ENCODE data around the gene PRR20D.
"Not testable (repeated sequence)": the region's sequence is repeated elsewhere in the genome, so short reads cannot be mapped to it uniquely, and the experiment has no call there.

GRCh38 chr13:57148106-57148505, 12.3 kb upstream of the PRR20D start:
- TF ChIP-seq CTCF (IDR thresholded peaks at IDR 0.05; ENCODE audit: extremely low read depth in 1 of 2, insufficient read depth in 1 of 2, low read depth in 1 of 2, low read length in 2 of 2); MAX (IDR thresholded peaks at IDR 0.05; ENCODE audit: insufficient read depth, insufficient read length); POLR2A (IDR thresholded peaks at IDR 0.05; ENCODE audit: low read depth, low read length); FOS (IDR thresholded peaks at IDR 0.05; ENCODE audit: borderline replicate concordance, insufficient read depth, low read length); POLR2AphosphoS5 (IDR thresholded peaks at IDR 0.05; ENCODE audit: insufficient read depth, low read depth, low read length); MYC (IDR thresholded peaks at IDR 0.05; ENCODE audit: low read depth, low read length): not testable (repeated sequence)

All from endothelial cell of umbilical vein (primary cell).